H9 (cell line): ENCODE data around the gene RPN1. TPM values are rescaled to one million over a fixed set of nuclear protein-coding genes. Genes with fewer than 3 reads are reported as not detected.

Source experiments
- DNase-seq: peaks from one replicate; pipeline ENCODE4 v3.0.0-alpha.2; 2017
- H2AFZ ChIP-seq: one replicate; pipeline ENCODE4 v1.6.1; 2013; ENCODE audit warnings: mild to moderate bottlenecking, low read length, control low read depth, moderate library complexity
- H2AK5ac ChIP-seq: 2 replicates; pipeline ENCODE4 v1.6.1; 2013; ENCODE audit warnings: low read length, control low read depth, mixed read lengths; ENCODE audit not compliant: insufficient read length
- H2BK120ac ChIP-seq: one replicate; pipeline ENCODE4 v1.6.1; 2013; ENCODE audit warnings: low read depth, mild to moderate bottlenecking, low read length, control low read depth, inconsistent platforms; ENCODE audit not compliant: poor library complexity, severe bottlenecking
- H2BK12ac ChIP-seq: 2 replicates; pipeline ENCODE4 v1.6.1; 2013; ENCODE audit warnings: low read length, control low read depth, mixed read lengths, low read depth; ENCODE audit not compliant: insufficient read length
- H2BK15ac ChIP-seq: 2 replicates; pipeline ENCODE4 v1.6.1; 2013; ENCODE audit warnings: low read depth, low read length, control low read depth
- H2BK20ac ChIP-seq: one replicate; pipeline ENCODE4 v1.6.1; 2013; ENCODE audit warnings: low read depth, mild to moderate bottlenecking, low read length, control low read depth, inconsistent platforms; ENCODE audit not compliant: poor library complexity, severe bottlenecking
- H2BK5ac ChIP-seq: 2 replicates; pipeline ENCODE4 v1.6.1; 2013; ENCODE audit warnings: low read length, control low read depth, mixed read lengths; ENCODE audit not compliant: insufficient read length
- H3K14ac ChIP-seq: 2 replicates; pipeline ENCODE4 v1.6.1; 2013; ENCODE audit warnings: low read length, control low read depth; ENCODE audit not compliant: insufficient read depth
- H3K18ac ChIP-seq: 2 replicates; pipeline ENCODE4 v1.6.1; 2013; ENCODE audit warnings: low read depth, mild to moderate bottlenecking, mixed read lengths, low read length, control low read depth; ENCODE audit not compliant: insufficient read length
- H3K23ac ChIP-seq: 2 replicates; pipeline ENCODE4 v1.6.1; 2013; ENCODE audit warnings: low read length, control low read depth, mixed read lengths, low read depth; ENCODE audit not compliant: insufficient read length
- H3K23me2 ChIP-seq: 2 replicates; pipeline ENCODE4 v1.6.1; 2013; ENCODE audit warnings: low read depth, mild to moderate bottlenecking, mixed read lengths, low read length, control low read depth; ENCODE audit not compliant: insufficient read length, poor library complexity, severe bottlenecking
- H3K27ac ChIP-seq: 2 replicates; pipeline ENCODE4 v1.5.1; 2013; ENCODE audit warnings: low read length, control low read depth, mixed read lengths, low read depth; ENCODE audit not compliant: insufficient read length
- H3K27me3 ChIP-seq: 2 replicates; pipeline ENCODE4 v1.6.1; 2013; ENCODE audit warnings: low read length, control low read depth, inconsistent platforms; ENCODE audit not compliant: insufficient read depth
- H3K4ac ChIP-seq: 2 replicates; pipeline ENCODE4 v1.6.1; 2013; ENCODE audit warnings: low read depth, mild to moderate bottlenecking, control low read depth, inconsistent platforms, low read length, moderate library complexity
- H3K4me1 ChIP-seq: 2 replicates; pipeline ENCODE4 v1.6.1; 2013; ENCODE audit warnings: low read length, control low read depth, inconsistent platforms; ENCODE audit not compliant: insufficient read depth
- H3K4me2 ChIP-seq: 2 replicates; pipeline ENCODE4 v1.6.1; 2013; ENCODE audit warnings: low read length, control low read depth, mixed read lengths; ENCODE audit not compliant: insufficient read length, insufficient read depth
- H3K56ac ChIP-seq: 2 replicates; pipeline ENCODE4 v1.6.1; 2013; ENCODE audit warnings: low read depth, mild to moderate bottlenecking, mixed read lengths, low read length, control low read depth; ENCODE audit not compliant: insufficient read length
- H3K79me1 ChIP-seq: 2 replicates; pipeline ENCODE4 v1.6.1; 2013; ENCODE audit warnings: low read depth, mild to moderate bottlenecking, moderate library complexity, low read length, control low read depth, inconsistent platforms; ENCODE audit not compliant: insufficient read depth, poor library complexity, severe bottlenecking
- H3K79me2 ChIP-seq: 2 replicates; pipeline ENCODE4 v1.6.1; 2013; ENCODE audit warnings: low read length, control low read depth, inconsistent platforms; ENCODE audit not compliant: insufficient read depth
- H3K9ac ChIP-seq: 2 replicates; pipeline ENCODE4 v1.6.1; 2013; ENCODE audit warnings: low read length, control low read depth, mixed read lengths; ENCODE audit not compliant: insufficient read length; ENCODE audit errors: extremely low read depth
- H3K9me3 ChIP-seq: one replicate; pipeline ENCODE4 v1.6.1; 2013; ENCODE audit warnings: low read depth, low read length, inconsistent platforms; ENCODE audit not compliant: control insufficient read depth
- H3T11ph ChIP-seq: one replicate; pipeline ENCODE4 v1.6.1; 2013; ENCODE audit warnings: mild to moderate bottlenecking, low read length, control low read depth, inconsistent platforms
- H4K20me1 ChIP-seq: one replicate; pipeline ENCODE4 v1.6.1; 2013; ENCODE audit not compliant: control insufficient read depth, insufficient read length, insufficient read depth
- H4K5ac ChIP-seq: 2 replicates; pipeline ENCODE4 v1.6.1; 2013; ENCODE audit warnings: low read depth, mild to moderate bottlenecking, mixed read lengths, low read length, control low read depth; ENCODE audit not compliant: insufficient read length
- H4K8ac ChIP-seq: replicated peaks from 2 replicates; pipeline ENCODE4 v1.6.1; 2013; ENCODE audit warnings: low read length, control low read depth, mixed read lengths, low read depth; ENCODE audit not compliant: insufficient read length
- H4K91ac ChIP-seq: 2 replicates; pipeline ENCODE4 v1.6.1; 2013; ENCODE audit warnings: low read depth, mild to moderate bottlenecking, moderate library complexity, mixed read lengths, low read length, control low read depth; ENCODE audit not compliant: insufficient read length
- H3K27ac Mint-ChIP-seq, 3 experiments: 2 replicates in 2 of 3; 3 replicates in 1 of 3; pipeline ENCODE4 v1.8.0; 2020 to 2021; ENCODE audit warnings: mixed read lengths in 3 of 3, mild to moderate bottlenecking in 1 of 3, moderate library complexity in 1 of 3
- H3K27me3 Mint-ChIP-seq: 2 replicates; pipeline ENCODE4 v1.8.0; 2021; ENCODE audit warnings: low read depth, mild to moderate bottlenecking, moderate library complexity, mixed read lengths
- H3K36me3 Mint-ChIP-seq, 3 experiments: 2 replicates in 2 of 3; 3 replicates in 1 of 3; pipeline ENCODE4 v1.8.0; 2020 to 2021; ENCODE audit warnings: low read depth in 3 of 3, mixed read lengths in 3 of 3; ENCODE audit not compliant: insufficient read depth in 1 of 3
- H3K4me1 Mint-ChIP-seq, 2 experiments: 2 replicates each; pipeline ENCODE4 v1.8.0; 2020; ENCODE audit warnings: mixed read lengths in 2 of 2
- H3K4me3 Mint-ChIP-seq, 2 experiments: 2 replicates in 1 of 2; 3 replicates in 1 of 2; pipeline ENCODE4 v1.8.0; 2020 to 2021; ENCODE audit warnings: mild to moderate bottlenecking in 2 of 2, mixed read lengths in 2 of 2, moderate library complexity in 1 of 2
- H3K9me3 Mint-ChIP-seq, 2 experiments: 2 replicates in 1 of 2; 3 replicates in 1 of 2; pipeline ENCODE4 v1.8.0; 2020; ENCODE audit warnings: mild to moderate bottlenecking in 2 of 2, mixed read lengths in 2 of 2, moderate library complexity in 1 of 2
- CTCF ChIP-seq: fragments of 200-600 bp; sonication (generic); conservative IDR thresholded peaks from 3 replicates; pipeline ENCODE4 v1.8.0; 2021; ENCODE audit warnings: antibody characterized with exemption, mild to moderate bottlenecking
- WGBS: extraction: QIAGEN DNeasy Blood & Tissue Kit; methylation state at CpG from one replicate; pipeline ENCODE4 v1.1.7; 2013; ENCODE audit warnings: missing lambda C conversion rate, low lambda C conversion rate, mixed read lengths; ENCODE audit not compliant: insufficient read length; ENCODE audit errors: extremely low coverage; 5-methylcytosine and 5-hydroxymethylcytosine counted together
- total RNA-seq: library from RNA; stranded (reverse); gene quantifications from 2 replicates; pipeline ENCODE4 v1.2.1, GENCODE V29; 2021

Gene RPN1
- total RNA-seq, 1 experiment from 2014 or later, result 174 TPM

DNA sequence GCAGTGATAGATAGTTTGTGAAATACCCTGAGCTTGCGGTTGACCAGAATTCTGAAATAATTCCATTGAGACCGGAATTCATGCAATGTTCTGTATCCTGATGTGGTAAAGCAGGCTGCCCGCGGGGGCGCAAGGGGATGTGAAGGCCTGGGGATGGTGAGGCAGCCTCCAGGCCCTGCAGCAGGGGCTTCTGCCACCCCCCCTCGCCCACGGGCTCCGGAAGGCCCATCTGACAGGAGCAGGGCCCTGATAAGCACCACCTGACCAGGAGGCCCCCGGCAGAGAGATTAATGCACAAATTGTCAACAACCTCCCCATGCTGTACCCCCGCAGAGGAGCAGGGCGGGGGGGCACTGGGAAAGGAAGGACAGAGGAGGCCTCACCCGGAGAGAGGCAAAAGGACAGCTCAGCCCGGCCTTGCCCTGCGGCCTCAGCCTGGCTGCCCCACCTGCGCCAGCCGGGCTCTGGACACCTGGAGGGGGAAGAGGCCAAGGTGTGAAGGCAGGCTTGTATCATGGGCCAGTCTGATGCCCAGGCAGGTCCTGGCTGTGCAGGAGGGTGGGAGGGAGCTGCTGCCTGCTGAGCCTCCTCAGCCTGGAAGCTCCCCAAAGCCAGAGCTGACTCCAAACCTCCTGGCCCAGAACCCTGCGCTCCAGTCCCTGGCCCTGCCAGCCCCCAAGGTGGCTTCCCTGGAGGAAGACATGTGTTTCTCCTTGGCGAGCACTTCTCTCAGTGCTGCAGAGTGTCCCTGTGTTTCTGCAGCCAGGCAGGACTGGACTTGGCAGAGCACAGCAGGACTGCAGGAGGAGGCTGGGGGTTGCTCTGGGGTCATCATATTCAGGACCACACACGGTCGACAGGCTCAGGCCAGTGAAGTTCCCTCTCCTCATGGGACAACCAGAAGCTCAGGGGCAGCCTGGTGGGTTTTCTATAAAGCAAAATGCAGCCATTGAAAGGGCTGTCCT, 46.5 kb downstream of the RPN1 start:
- H3K79me1 ChIP-seq, result no peaks in the 10 kb centered on the region
- H3K79me2 ChIP-seq, result no peaks in the 10 kb centered on the region
- H3K9ac ChIP-seq, result no peak overlapping the region
- Mint-ChIP-seq H3K4me1 (no peaks in the 10 kb centered on the region), H3K4me3 (no peak overlapping the region), H3K27ac (no peak overlapping the region; a peak in 1 of 7 replicates), H3K36me3 (no peaks in the 10 kb centered on the region), H3K9me3 (no peaks in the 10 kb centered on the region), H3K27me3 (peaks cover 5% of the 10 kb centered on the region)
- no peak for TF ChIP-seq CTCF
- no peak for DNase-seq
- H4K5ac ChIP-seq, result no peak overlapping the region
- no peaks in the 10 kb centered on the region; the same call in 1 of the 2 replicates for H3K27me3 ChIP-seq
- H2BK15ac ChIP-seq, result no peak overlapping the region
- no peak overlapping the region for H2AK5ac ChIP-seq
- H3K56ac ChIP-seq, result no peak overlapping the region
- no peak overlapping the region for H4K91ac ChIP-seq
- peaks cover 7% of the 10 kb centered on the region for H3K23me2 ChIP-seq
- no peak overlapping the region for H2BK5ac ChIP-seq
- H2AFZ ChIP-seq, result no peak overlapping the region
- no peak overlapping the region for H2BK120ac ChIP-seq
- no peaks in the 10 kb centered on the region for H4K20me1 ChIP-seq
- no peak overlapping the region for H3K27ac ChIP-seq
- no peak overlapping the region for H2BK20ac ChIP-seq
- no peak overlapping the region for H3T11ph ChIP-seq
- no peak overlapping the region for H3K14ac ChIP-seq
- no peak overlapping the region for H4K8ac ChIP-seq
- WGBS, result no CpG with 5 or more reads among the region's 20 CpGs
- H3K9me3 ChIP-seq, result no peaks in the 10 kb centered on the region
- H3K18ac ChIP-seq, result no peak overlapping the region
- no peak overlapping the region for H3K4me2 ChIP-seq
- H3K4me1 ChIP-seq, result no peaks in the 10 kb centered on the region
- H3K23ac ChIP-seq, result no peak overlapping the region
- no peak overlapping the region for H2BK12ac ChIP-seq
- H3K4ac ChIP-seq, result no peak overlapping the region
